SIG-M5 treated with dmso at 0.1 percent for 504 hours (cell line): Measurements from ENCODE around the gene ABCC1.
"Not testable (repeated sequence)": the region's sequence is repeated elsewhere in the genome, so short reads cannot be mapped to it uniquely, and the experiment has no call there.

ENCODE experiments used
- DNase-seq: peaks from one replicate; lab custom pipeline; 2025; ENCODE audit not compliant: unreplicated experiment; lab: John Stamatoyannopoulos, UW

The ABCC1 gene

DNA sequence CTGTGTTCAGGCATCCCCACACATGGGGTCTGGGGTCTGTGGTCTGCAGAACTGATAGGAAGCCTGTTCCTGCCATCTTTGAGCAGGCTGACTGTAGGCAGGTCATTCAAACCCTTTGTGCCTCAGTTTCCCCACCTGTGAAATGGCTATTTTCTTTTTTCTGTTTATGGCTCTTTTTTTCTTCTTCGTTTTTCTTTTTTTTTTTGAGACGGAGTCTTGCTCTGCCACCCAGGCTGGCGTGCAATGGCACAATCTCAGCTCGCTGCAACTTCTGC is 201.4 kb downstream of the ABCC1 start:
- no peak for DNase-seq

DNA sequence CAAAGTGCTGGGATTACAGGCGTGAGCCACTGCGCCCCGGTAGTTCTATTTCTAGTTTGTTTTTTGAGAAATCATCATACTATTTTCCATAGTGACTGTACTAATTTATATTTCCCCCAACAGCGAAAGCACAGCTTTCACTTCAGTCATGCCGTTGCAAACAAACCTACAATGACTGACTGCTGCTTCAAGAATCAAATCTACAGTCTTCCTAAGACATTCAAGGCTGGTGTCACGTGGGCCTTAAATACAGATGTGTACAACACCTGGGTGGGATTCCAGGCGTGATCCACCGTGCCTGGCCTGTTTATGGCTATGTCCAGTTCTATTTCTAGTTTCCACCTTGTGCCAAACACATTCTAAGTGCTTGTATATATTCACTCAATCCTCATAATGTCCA is 201.9 kb downstream of the ABCC1 start:
- DNase-seq: no peak

DNA sequence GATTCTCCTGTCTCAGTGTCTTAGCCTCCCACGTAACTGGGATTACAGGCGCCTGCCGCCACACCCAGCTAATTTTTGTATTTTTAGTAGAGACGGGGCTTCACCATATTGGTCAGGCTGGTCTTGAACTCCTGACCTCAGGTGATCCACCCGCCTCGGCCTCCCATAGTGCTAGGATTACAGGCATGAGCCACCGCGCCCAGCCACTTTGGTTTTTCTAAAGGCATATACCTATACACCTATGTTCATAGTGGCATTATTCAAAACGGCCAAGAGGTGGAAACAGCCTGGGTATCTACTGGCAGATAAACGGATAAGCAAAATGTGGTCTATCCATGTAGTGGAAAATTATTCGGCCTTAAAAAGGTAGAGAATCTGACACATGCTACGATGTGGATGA is 203.6 kb downstream of the ABCC1 start:
- not testable (repeated sequence) for DNase-seq

DNA sequence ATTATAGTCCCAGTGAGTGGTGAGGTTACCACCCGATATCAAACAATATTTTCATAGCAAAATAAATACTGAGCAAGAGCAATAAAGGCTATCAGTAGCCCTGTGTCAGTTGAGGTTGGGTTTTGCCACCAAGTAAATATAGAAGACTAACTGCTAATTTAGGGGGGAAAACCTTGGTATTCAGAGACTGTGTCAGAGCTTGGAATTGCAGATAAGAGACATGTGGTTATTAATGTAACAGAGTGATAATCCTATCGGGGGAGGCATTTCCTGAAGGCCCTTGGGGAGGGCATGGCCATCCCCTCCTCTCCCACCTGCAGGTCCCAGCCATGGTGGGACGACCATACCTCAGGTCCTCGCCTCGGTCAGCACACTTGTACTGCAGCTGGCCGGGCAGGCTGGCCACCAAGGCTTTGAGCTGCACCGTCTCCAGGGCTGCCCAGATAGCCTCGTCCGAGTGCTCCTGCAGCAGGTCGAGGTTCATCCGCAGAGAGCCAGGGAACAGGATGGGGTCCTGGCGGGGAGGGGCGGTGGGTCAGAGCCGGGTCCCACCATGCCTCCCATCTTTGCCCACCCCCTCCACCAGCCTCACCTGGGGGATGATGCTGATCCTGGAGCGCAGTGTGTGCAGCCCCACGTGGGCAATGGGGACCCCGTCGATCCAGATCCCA is 205.0 kb downstream of the ABCC1 start:
- no peak for DNase-seq

DNA sequence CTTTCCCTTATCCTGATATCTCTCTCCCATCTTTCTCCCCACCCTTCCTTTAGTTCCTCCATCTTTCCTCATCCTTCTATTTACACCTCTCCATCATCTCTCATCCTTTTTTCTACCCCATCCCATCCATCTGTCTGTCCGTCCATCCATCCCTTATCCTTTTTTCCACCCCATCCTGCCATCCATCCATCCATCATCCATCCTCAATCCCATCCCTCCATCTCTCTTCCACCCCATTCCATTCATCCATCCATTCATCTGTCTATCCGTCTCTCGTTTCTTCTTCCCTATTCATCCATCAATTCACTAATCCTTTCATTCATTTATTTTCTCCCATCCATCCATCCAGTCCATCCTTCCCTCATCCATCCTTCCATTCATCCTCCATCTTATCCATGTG is 205.8 kb downstream of the ABCC1 start:
- DNase-seq: no peak

DNA sequence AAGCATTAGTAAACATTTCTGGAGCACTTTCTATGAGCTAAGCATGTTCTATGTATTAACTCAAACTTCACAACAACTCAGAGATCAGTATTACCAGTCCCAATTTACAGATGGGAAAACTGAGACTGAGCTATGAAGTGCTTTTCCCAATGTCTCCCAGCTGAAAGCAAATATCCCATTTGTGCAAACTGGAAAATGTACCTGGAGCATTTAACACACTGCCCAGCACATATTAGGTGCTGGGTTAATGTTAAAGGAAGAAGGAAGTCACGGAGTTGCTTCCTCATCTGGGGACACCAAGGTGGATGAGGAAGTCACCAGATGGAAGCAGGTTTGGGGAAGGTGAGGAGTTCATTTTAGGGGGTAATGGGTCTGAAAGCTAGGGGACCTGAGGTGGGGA is 207.8 kb downstream of the ABCC1 start:
- no peak for DNase-seq

DNA sequence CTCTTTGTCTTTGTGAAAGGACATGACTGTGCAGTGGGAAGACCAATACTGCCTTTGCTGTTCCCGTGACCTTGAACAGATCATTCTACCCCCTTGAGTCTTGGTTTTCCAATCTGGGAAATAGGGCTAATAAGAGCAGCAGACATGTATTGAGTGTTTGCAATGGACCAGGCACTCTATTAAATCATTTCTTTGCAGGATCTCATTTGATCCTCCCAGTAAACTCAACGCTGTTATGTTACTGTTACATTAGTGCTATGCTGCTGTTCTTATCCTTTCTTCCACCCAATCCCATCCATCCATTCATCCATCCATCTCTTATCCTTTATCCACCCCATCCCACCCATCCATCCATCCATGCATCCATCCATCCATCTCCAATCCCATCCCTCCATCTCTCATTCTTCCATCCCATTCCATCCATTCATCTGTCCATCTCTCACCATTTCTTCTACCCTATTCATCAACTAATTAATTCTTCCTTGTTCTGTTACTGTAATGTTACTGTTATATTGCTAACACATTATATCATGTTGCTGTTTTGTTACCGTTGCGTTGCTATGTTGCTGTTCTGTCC is 208.8 kb downstream of the ABCC1 start:
- no peak for DNase-seq

DNA sequence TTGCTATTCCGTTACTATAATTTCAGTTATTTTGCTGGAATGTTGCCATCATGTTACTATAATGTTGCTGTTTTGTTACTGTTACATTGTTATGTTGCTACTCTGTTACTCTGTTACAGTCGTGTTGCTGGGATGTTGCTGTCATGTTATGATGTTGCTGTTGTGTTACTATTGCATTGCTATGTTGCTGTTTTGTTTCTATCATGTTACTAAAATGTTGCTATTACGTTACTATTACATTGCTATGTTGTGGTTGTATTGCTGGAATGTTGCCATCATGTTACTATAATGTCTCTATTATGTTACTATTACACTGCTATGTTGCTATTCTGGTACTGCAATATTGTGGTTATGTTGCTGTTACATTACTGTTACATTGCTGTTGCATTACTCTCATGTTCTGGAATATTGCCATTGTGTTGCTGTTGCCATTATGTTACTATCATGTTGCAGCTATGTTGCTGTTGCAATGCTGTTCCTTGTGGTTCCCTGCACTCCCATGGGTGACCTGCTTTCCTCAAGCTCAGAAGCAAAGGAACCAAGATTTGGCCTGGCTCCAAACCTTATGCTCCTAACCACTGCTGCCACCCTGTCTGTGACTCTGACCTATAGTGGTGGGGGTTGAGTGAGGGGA is 209.4 kb downstream of the ABCC1 start:
- DNase-seq: no peak

DNA sequence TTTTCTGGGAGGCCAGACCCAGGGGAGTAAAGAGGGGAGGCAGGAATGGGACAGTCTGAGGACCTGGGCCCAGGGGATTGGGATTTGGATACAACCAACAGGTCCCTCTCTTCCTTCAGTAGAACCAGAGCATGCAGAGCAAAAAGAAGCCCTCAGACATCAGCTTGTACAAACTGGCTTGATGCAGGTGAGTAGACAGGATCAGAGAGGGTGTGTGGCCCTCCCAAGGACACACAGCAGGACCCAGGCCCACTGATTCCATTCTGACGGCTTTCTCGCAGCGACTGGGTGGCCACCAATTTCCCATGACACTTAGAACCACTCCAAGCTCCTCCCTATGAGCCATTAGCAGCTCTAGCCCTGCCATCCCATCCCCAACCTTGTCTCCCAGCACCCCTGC is 210.2 kb downstream of the ABCC1 start:
- no peak for DNase-seq

DNA sequence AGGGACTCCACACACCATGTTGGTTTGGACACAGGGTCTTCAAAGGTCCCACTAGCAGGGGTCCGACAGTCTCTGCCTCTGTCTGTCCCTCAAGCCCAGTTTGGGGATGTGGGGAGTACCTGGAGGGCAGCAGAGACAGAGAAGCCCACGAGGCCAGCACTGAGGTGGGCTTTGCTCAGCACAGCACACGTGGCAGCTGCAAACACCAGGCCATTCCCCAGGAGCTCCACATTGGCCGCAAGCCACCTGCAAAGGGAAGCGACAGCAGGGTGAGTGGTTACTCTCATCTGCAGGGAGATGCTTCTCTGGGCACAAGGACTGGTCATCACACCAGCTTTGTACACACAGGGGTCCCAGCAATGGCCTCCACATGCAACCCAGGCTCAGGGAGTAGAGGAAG is 211.9 kb downstream of the ABCC1 start:
- no peak for DNase-seq

DNA sequence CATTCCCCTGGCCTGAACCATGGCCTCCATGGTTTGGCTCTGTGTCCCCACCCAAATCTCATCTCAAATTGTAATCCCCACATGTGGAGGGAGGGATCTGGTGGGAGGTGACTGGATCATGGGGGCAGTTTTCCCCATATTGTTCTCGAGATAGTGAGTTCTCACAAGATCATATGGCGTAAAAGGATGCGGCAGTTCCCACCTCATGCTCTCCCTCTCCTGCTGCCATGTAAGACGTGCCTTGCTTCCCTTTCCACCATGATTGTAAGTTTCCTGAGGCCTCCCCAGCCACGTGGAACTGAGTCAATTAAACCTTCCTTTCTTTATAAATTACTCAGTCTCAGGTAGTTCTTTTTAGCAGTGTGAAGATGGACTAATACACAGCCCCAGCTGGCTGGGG is 212.4 kb downstream of the ABCC1 start:
- DNase-seq: not testable (repeated sequence)

DNA sequence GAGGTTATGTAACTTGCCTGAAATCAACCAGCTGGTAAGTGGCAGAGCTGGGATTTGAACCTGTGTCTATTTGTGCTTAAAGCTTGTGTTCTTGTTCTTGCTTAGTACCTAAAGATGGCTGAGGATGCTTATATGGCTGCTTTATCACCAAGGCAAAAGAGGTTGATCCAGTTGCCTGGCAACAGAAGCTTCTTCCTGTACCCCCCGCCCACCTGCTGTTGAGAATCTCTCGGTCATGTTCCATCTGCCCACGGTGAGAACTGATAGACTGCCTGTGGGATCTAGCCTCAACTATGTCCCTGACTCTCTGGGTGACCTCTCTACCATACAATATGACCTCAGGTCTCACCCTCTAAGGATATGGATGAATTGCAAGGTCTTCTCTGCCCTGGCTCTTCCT is 213.2 kb downstream of the ABCC1 start:
- DNase-seq: no peak

DNA sequence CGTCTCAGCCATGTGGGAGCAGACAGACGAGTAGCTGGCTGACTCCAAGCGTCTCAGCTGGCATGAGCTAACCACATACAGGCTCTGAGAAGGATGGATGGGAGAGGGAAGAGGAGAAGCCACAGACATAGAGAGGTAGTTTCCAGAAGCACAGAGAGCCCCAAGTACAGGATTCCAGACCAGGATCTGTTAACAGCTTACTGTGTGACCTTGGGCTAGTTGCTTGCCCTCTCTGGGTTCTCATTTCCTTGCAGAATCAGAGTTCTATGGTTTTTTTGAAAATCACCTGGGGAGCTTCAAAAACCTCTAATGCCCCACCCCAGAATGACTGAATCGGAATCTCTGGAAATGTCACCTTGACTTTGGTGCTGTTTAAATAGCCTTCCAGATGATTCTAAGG is 213.7 kb downstream of the ABCC1 start:
- no peak for DNase-seq

DNA sequence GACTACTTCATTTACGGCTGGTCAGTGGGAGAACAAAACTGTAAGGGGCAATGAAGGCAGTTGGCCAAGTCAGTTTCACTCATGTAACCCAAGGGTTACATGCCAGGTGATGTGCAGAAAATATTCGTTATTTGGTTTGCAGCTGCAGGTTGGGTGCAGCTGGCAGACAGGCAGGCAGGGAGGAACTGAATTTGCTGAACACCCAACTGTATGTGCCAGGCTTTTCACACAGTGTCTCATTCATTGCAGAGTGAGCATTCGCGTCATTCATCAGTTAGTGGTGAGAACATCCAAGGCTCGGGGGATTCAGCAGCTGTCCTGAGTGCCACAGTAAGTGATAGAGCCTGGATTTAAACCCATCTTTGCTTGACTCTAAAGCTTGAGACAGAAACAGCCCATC is 214.2 kb downstream of the ABCC1 start:
- DNase-seq: no peak

DNA sequence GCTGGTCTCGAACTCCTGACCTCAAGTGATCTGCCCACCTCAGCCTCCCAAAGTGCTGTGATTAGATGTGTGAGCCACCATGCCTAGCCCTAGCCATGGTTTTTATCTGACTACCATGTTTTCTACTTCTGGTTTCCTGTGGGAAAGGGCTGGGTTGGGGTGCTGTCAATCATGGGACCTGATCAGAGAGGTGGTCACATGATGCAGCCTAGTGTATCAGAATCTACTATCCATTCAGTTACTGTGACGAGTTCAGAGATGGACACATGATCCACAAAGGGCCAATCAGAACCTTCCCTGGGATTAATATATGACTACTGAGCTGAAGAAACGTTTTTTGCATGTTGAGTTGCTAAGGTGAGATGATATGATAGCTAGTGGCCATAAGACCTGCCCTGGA is 214.8 kb downstream of the ABCC1 start:
- DNase-seq: no peak

DNA sequence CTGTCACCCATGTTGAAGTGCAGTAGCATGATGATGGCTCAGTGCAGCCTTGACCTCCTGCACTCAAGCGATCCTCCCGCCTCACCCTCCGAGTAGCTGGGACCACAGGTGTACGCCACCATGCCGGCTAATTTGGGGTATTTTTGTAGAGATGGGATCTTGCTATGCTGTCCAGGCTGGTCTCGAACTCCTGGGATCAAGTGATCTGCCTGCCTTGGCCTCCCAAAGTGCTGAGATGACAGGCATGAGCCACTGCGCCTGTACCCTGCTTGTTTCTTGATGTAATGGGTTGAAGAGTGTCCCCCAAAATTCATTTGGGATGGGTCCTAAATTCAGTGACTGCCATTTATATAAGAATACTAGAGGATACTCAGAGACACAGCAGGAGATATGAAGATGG is 216.7 kb downstream of the ABCC1 start:
- no peak for DNase-seq

DNA sequence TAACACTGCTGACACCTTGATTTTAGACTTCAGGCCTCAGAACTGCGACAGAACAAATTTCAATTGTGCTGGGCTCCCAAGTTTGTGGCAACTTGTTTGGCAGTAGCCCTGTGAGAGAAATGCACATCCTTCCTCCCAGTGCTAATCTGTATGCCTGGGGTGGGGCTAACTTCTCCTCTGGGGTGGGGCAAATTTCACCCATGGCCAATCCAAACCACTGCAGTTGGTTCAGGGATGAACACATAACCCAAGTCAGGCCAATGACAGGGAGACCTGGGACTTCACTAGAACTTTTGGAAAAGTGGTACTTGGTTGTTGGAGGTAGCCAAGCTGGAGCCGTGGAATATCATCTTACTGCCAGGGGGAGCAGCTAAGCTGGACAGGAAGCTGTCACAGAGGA is 217.5 kb downstream of the ABCC1 start:
- DNase-seq: no peak

DNA sequence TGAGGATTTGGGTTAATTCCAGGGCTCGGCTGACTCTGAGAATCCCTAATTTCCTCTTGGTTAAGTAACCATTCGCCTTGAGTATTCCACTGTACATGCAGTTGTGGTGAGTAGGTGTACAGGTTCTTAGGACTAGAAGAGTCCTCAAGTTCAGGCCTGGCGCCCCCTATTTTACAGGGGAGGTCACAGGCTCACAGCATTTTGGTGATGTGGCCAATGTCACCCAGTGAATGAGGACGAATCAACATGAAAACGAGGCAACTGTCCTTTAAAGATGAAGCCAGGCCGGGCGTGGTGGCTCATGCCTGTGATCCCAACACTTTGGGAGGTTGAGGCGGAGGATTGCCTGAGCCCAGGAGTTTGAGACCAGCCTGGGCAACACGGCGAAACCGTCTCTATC is 218.5 kb downstream of the ABCC1 start:
- DNase-seq: no peak

DNA sequence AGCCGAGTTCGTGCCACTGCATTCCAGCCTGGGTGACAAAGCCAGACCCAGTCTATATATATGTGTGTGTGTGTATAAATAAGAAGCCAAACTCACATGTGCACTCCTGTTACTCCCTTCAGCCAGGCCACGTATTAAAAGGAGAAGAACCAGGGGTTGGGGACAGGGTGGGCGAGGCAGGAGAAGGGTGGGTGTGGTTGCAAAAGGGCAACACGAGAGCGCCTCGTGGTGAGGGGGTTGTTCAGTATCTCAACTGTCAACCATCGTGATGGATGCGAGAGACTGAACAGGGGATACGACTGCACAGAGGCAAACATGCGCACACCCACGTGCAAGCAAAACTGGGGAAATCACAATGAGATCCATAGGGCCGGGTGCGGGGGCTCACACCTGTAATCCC is 219.0 kb downstream of the ABCC1 start:
- DNase-seq: no peak

DNA sequence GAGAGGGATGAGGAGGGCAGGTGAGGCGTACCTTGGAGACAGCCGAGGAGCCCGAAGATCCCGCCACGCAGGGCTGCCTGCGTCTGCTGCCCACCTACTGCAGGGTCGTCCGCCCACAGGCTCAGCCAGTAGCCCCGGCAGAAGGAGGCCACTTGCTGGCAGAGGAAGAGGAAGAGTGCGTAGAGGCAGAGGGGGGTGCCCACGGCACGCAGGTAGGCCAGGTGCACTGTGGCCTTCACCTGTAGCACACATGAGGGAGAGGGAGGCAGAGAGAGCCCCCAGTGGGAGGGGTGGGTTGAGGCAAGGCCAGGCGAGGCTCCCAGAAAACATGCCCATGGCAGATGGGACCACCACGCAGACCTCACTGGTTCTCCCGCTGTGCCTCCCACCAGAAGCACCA is 220.2 kb downstream of the ABCC1 start:
- no peak for DNase-seq

DNA sequence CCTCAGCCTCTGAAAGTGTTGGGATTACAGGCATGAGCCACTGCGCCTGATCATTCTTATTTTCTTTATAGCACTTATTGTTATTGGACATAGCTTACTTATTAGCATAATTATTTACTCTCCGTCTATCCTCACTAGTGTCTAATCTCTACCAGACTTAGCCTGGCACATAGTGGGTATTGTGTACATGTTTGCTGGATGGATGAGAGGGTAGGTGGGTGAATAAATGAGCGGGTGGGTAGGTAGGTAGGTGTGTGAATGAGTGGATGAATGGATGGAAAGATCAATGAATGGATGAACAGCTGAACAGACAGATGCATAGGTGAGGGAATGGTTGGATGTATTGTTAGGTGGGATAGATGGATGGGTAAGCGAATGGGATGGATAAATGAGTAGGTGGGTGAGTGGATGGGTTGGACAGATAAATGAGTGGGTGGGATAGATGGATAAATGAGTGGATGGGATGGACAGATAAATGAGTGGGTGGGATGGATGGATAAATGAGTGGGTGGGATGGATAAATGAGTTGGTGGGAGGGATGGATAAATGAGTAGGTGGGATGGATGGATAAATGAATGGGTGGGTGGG is 222.0 kb downstream of the ABCC1 start:
- no peak for DNase-seq

DNA sequence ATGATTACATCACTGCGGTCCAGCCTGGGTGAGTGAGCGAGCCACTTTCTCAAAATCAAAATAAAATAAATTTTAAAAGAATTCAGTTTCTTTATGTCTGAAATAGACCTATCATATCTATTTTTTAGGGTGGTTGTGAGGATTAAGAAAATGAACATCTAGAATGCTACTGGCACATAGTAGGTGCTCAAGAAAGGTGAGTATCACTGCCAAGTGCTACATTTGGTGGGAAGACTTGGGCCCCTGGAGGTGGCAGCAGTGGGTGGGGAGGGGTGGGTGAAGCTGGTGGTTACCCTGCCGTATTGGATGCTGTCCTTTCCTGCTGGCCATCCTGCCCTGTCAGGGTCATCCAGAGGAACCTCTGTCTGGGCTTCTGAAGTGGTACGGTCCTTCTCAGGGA is 223.6 kb downstream of the ABCC1 start:
- DNase-seq: no peak

DNA sequence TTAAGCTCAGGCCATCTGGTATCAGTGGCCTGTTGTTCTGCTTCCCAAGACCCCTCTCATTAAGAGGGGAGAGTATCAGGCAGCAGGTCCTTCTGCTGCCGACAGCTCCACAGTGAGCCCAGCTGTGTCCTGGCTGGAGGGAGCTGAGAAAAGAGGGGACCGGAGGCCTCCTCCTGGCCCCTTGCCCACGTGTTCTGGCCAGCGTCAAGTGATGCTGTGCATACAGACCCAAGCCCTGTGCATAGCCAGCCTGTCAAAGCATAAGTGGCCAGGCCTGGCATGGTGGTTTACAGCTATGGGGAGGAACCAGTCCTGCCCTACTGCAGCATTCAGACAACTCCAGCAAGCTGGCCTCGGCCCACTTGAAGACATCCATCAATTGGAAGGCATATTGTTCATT is 225.9 kb downstream of the ABCC1 start:
- no peak for DNase-seq
